K562 (cell line): ENCODE results near the gene ATAD3B. TPM values are rescaled to one million over a fixed set of nuclear protein-coding genes. Genes with fewer than 3 reads are reported as not detected.
"Not testable (repeated sequence)": the region's sequence is repeated elsewhere in the genome, so short reads cannot be mapped to it uniquely, and the experiment has no call there.

Experiments
- ATAC-seq: fragments of 200-7000 bp; cut with Tn5 transposase; 3 replicates; pipeline ENCODE4 v1.9.1; 2020; ENCODE audit warnings: moderate library complexity
- BruUV-seq: library from RNA; stranded (reverse); fragments of 400-500 nt; replicated peaks from 2 replicates; lab custom pipeline; 2021; lab: Mats Ljungman, UMichigan
- CTCF ChIA-PET: fragments of 300-600 bp; formaldehyde crosslinking; extraction: SDS; loops from one replicate; lab custom pipeline; 2021; ENCODE audit warnings: low intra/inter-chr PET ratio; lab: Yijun Ruan, JAX
- POLR2A ChIA-PET: fragments of 300-600, 350-650 bp; sonication (Branson Sonifier 250); formaldehyde crosslinking; extraction: SDS; loops from one replicate; lab custom pipeline; 2021; ENCODE audit warnings: antibody characterized with exemption, inconsistent platforms; lab: Yijun Ruan, JAX
- DNase-seq, 4 experiments: peaks; one replicate each; pipeline versions ENCODE4 v3.0.0 to v3.0.0-alpha.2; 2011 to 2018; ENCODE audit warnings: low spot score in 3 of 4, mixed read lengths in 3 of 4; ENCODE audit errors: extremely low read depth in 1 of 4
- FAIRE-seq: peaks from 2 replicates; lab custom pipeline; 2011; peaks lifted over from hg19 to GRCh38; lab: Jason Lieb, UNC
- H2AFZ ChIP-seq: 2 replicates; pipeline ENCODE4 v1.6.0; 2011; ENCODE audit warnings: low read depth, low read length, control low read depth, inconsistent platforms
- H3K27ac ChIP-seq: fragments of 200-600 bp; 3 replicates; pipeline ENCODE4 v1.8.0; 2011; ENCODE audit warnings: low read depth, mild to moderate bottlenecking, control low read depth, inconsistent platforms, low read length, moderate library complexity, mixed read lengths; ENCODE audit errors: extremely low read depth
- H3K27me3 ChIP-seq, 2 experiments: fragments of 300-600 bp in 1 of 2; 2 replicates in 1 of 2; 3 replicates in 1 of 2; pipeline versions ENCODE4 v1.6.0 to v1.8.0; 2011; ENCODE audit warnings: inconsistent platforms in 2 of 2, low read length in 2 of 2, mild to moderate bottlenecking in 1 of 2, mixed read lengths in 1 of 2, moderate library complexity in 1 of 2; ENCODE audit not compliant: control insufficient read depth in 2 of 2, insufficient read depth in 2 of 2
- H3K36me3 ChIP-seq: fragments of 300-600 bp; 3 replicates; pipeline ENCODE4 v1.8.0; 2011; ENCODE audit warnings: mild to moderate bottlenecking, low read length, inconsistent platforms; ENCODE audit not compliant: control insufficient read depth, insufficient read depth
- H3K4me1 ChIP-seq, 2 experiments: fragments of 200-600 bp in 1 of 2; replicated peaks in 1 of 2; 2 replicates in 1 of 2; 3 replicates in 1 of 2; pipeline versions ENCODE4 v1.5.1 to v1.8.0; 2011; ENCODE audit warnings: inconsistent platforms in 2 of 2, low read length in 2 of 2, mild to moderate bottlenecking in 1 of 2, mixed read lengths in 1 of 2, moderate library complexity in 1 of 2; ENCODE audit not compliant: control insufficient read depth in 2 of 2, insufficient read depth in 2 of 2
- H3K4me2 ChIP-seq: 2 replicates; pipeline ENCODE4 v1.6.1; 2011; ENCODE audit warnings: low read length, control low read depth, inconsistent platforms, mixed read lengths; ENCODE audit not compliant: insufficient read depth
- H3K4me3 ChIP-seq: fragments of 200-600 bp; sonication (generic), shearing (Covaris generic); 2 replicates; pipeline ENCODE4 v1.5.1; 2016; ENCODE audit warnings: control low read depth, inconsistent platforms
- H3K79me2 ChIP-seq: fragments of 200-600 bp; 3 replicates; pipeline ENCODE4 v1.8.0; 2011; ENCODE audit warnings: low read length, inconsistent platforms; ENCODE audit not compliant: control insufficient read depth, insufficient read depth
- H3K9ac ChIP-seq, 2 experiments: 2 replicates each; pipeline versions ENCODE4 v1.6.0 to v1.6.1; 2011; ENCODE audit warnings: low read depth in 2 of 2, low read length in 2 of 2, control low read depth in 1 of 2, inconsistent platforms in 1 of 2, mild to moderate bottlenecking in 1 of 2, mixed read lengths in 1 of 2; ENCODE audit not compliant: insufficient read depth in 1 of 2
- H3K9me1 ChIP-seq: one replicate; pipeline ENCODE4 v1.6.0; 2011; ENCODE audit warnings: inconsistent platforms, mild to moderate bottlenecking, low read length, moderate library complexity; ENCODE audit not compliant: control insufficient read depth, insufficient read depth
- H3K9me3 ChIP-seq: replicated peaks from 2 replicates; pipeline ENCODE4 v1.5.1; 2011; ENCODE audit warnings: low read depth, low read length, inconsistent platforms; ENCODE audit not compliant: control insufficient read depth, insufficient read depth
- H4K20me1 ChIP-seq: replicated peaks from 2 replicates; pipeline ENCODE4 v1.6.1; 2011; ENCODE audit warnings: low read length, inconsistent platforms, mixed read lengths; ENCODE audit not compliant: control insufficient read depth, insufficient read depth
- ARID4B ChIP-seq: sonication (generic); formaldehyde crosslinking; IDR thresholded peaks from 2 replicates; pipeline ENCODE4 v1.8.0; 2022; ENCODE audit warnings: mild to moderate bottlenecking, missing genetic modification reagents
- MNT ChIP-seq, 2 experiments: fragments of 450-650 bp; conservative IDR thresholded peaks; 2 replicates each; pipeline ENCODE4 v1.6.1; 2017; ENCODE audit warnings: mild to moderate bottlenecking in 2 of 2, moderate library complexity in 2 of 2
- NKRF ChIP-seq: fragments of 450-650 bp; IDR thresholded peaks from 2 replicates; pipeline ENCODE4 v1.6.1; 2016; ENCODE audit warnings: borderline replicate concordance
- ZFX ChIP-seq: sonication (generic); formaldehyde crosslinking; IDR thresholded peaks from 2 replicates; pipeline ENCODE4 v1.8.0; 2022; ENCODE audit warnings: mild to moderate bottlenecking, missing genetic modification reagents, moderate library complexity
- WGBS: fragments of 100-300 bp; shearing (Covaris generic); methylation state at CpG from one replicate; pipeline ENCODE4 v1.1.6; 2016; ENCODE audit warnings: low coverage, mixed read lengths; ENCODE audit not compliant: insufficient coverage; ENCODE audit errors: missing lambda C conversion rate; 5-methylcytosine and 5-hydroxymethylcytosine counted together
- in situ Hi-C: fragments of 300-500 bp; cut with MboI; formaldehyde crosslinking; loops from 4 replicates; pipeline ENCODE4 v1.15.0; 2018; ENCODE audit warnings: inconsistent platforms, mixed read lengths
- intact Hi-C: fragments of 100-400 bp; cut with micrococcal nuclease; formaldehyde crosslinking; loops from 2 replicates; pipeline ENCODE4 v1.14.2; 2022
- polyA plus RNA-seq, 8 experiments: library from polyadenylated mRNA; depleted of rRNA in 4 of 8; stranded (reverse) in 5 of 8; unstranded in 3 of 8; fragments of >200 nt; fragmentation: Nextera tagmentation in 2 of 8; fragmentation: Illumina TruSeq in 1 of 8; extraction: Ambion mirVana in 2 of 8; extraction: Trizol in 1 of 8; gene quantifications; 2 replicates each; pipeline versions ENCODE4 v1.2.1 to v1.2.3, GENCODE V29; 2011 to 2014; ENCODE audit warnings: inconsistent platforms in 1 of 8, missing spikeins in 1 of 8
- total RNA-seq, 7 experiments: library from RNA; depleted of rRNA in 6 of 7; stranded (reverse); fragments of >200 nt in 6 of 7; fragmentation: Illumina TruSeq in 2 of 7; extraction: Trizol in 2 of 7; gene quantifications; 2 replicates each; pipeline versions ENCODE4 v1.2.1 to v1.2.3, GENCODE V29; 2011 to 2021; ENCODE audit warnings: low replicate concordance in 1 of 7

ATAD3B gene
- total and polyA plus RNA-seq, 9 of the 15 experiments (the other 6 are each of a cell fraction or from before 2014, with no cell fraction given), result 0.07 to 113 (median 27.7) TPM

- peak overlapping the region; percentile 76 to 94 for H3K9ac ChIP-seq
- TF ChIP-seq ARID4B (peak; percentile 41; the same call in 1 of the 2 replicates), MNT (conservative IDR thresholded peaks at IDR 0.05) (peak in 1 of 2 experiments; percentile 39; a peak in 1 of 4 replicates), ZFX (peak; percentile 38), NKRF (peak; percentile 38; the same call in 1 of the 2 replicates)
- peak; percentile 46 for ATAC-seq
- peak overlapping the region; percentile 68 for H3K4me3 ChIP-seq
- BruUV-seq, result TSS peak; percentile 69
- H3K4me1 ChIP-seq, result peaks cover 0 to 36% of the 10 kb centered on the region in 2 experiments; a peak in 3 of 5 replicates
- in situ Hi-C loops, H3K27me3 ChIP-seq, H3K9me1 ChIP-seq, H4K20me1 ChIP-seq, H2AFZ ChIP-seq, H3K9me3 ChIP-seq, POLR2A ChIA-PET, intact Hi-C loops, CTCF ChIA-PET: not testable (repeated sequence)
- peak overlapping the region; percentile 85 for H3K4me2 ChIP-seq
- peak in 2 of 4 experiments; percentile 30 to 38 for DNase-seq
- WGBS, result 1% methylated on average over 10 of the region's 65 CpGs
- FAIRE-seq, result peak; percentile 91
- H3K36me3 ChIP-seq, result peaks cover 27% of the 10 kb centered on the region
- peaks cover 62% of the 10 kb centered on the region for H3K79me2 ChIP-seq
- peak overlapping the region; percentile 52; the same call in 2 of the 3 replicates for H3K27ac ChIP-seq
These were observed 700 bp downstream of the ATAD3B start for GRCh38 chr1:1472053-1472876.

- H3K9me1 ChIP-seq, intact Hi-C loops, H3K27me3 ChIP-seq, H3K4me2 ChIP-seq, CTCF ChIA-PET, POLR2A ChIA-PET, FAIRE-seq, ATAC-seq, H3K9me3 ChIP-seq, H3K4me3 ChIP-seq, H3K27ac ChIP-seq, H4K20me1 ChIP-seq, H3K9ac ChIP-seq, in situ Hi-C loops, DNase-seq, H2AFZ ChIP-seq, BruUV-seq: not testable (repeated sequence)
- peaks cover 0 to 34% of the 10 kb centered on the region in 2 experiments; a peak in 3 of 5 replicates for H3K4me1 ChIP-seq
- H3K36me3 ChIP-seq, result peaks cover 55% of the 10 kb centered on the region
- peaks cover 60% of the 10 kb centered on the region for H3K79me2 ChIP-seq
- 95% methylated on average over 7 of the region's 17 CpGs for WGBS
These were observed 4.4 kb downstream of the ATAD3B start for GRCh38 chr1:1476011-1476410.
